IPS-20b (cell line): ENCODE results near the gene WDFY4.

Experiments used
- H3K27ac ChIP-seq: one replicate; pipeline ENCODE4 v1.5.1; 2013; ENCODE audit warnings: low read length
- H3K27me3 ChIP-seq: 2 replicates; pipeline ENCODE4 v1.6.1; 2013; ENCODE audit warnings: mild to moderate bottlenecking, low read length, inconsistent platforms; ENCODE audit not compliant: insufficient read depth
- H3K36me3 ChIP-seq: 2 replicates; pipeline ENCODE4 v1.6.1; 2013; ENCODE audit warnings: low read depth, mild to moderate bottlenecking, inconsistent platforms, low read length, moderate library complexity; ENCODE audit not compliant: insufficient read depth
- H3K4me1 ChIP-seq: 2 replicates; pipeline ENCODE4 v1.6.1; 2013; ENCODE audit warnings: mild to moderate bottlenecking, control low read depth, inconsistent platforms, low read length, moderate library complexity; ENCODE audit not compliant: insufficient read depth
- H3K4me3 ChIP-seq: 2 replicates; pipeline ENCODE4 v1.5.1; 2013; ENCODE audit warnings: mild to moderate bottlenecking, low read length, inconsistent platforms
- H3K9ac ChIP-seq: 2 replicates; pipeline ENCODE4 v1.6.1; 2013; ENCODE audit warnings: low read depth, mild to moderate bottlenecking, inconsistent platforms, low read length, moderate library complexity
- H3K9me3 ChIP-seq: 2 replicates; pipeline ENCODE4 v1.6.1; 2013; ENCODE audit warnings: mild to moderate bottlenecking, low read depth, low read length, inconsistent platforms; ENCODE audit not compliant: insufficient read depth

Gene WDFY4

GRCh38 chr10:48740015-48740707, 55.5 kb downstream of the WDFY4 start:
- H3K27ac ChIP-seq, result no peak overlapping the region
- H3K4me1 ChIP-seq, result no peaks in the 10 kb centered on the region; the same call in 1 of the 2 replicates
- no peaks in the 10 kb centered on the region for H3K27me3 ChIP-seq
- H3K4me3 ChIP-seq, result no peak overlapping the region
- no peaks in the 10 kb centered on the region for H3K9me3 ChIP-seq
- no peaks in the 10 kb centered on the region for H3K36me3 ChIP-seq
- no peak overlapping the region for H3K9ac ChIP-seq

DNA sequence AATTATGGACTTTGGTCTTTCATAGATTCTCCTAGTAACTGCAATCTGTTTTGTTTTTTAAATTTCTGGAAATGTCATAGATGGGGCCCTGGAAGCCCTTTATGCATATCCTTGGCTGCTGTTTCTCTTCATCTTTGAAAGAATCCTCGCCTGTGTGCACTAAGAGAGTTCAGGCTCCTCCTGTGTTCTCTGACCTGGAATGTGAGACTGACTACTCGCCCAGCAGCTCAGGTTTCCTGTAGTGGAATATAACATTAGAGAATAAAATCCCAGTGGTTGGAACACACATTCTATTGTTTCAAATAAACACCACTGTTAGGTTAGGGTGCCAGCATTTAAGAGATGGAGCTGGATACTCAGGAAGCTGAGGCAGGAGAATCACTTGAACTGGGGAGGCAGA, 56.3 kb downstream of the WDFY4 start:
- Histone ChIP-seq H3K9me3 (no peaks in the 10 kb centered on the region), H3K27me3 (no peaks in the 10 kb centered on the region), H3K4me1 (no peaks in the 10 kb centered on the region; the same call in 1 of the 2 replicates), H3K9ac (no peak overlapping the region), H3K4me3 (no peak overlapping the region), H3K27ac (no peak overlapping the region), H3K36me3 (no peaks in the 10 kb centered on the region)

GRCh38 chr10:48742891-48743860, 58.5 kb downstream of the WDFY4 start:
- Histone ChIP-seq H3K4me1 (no peaks in the 10 kb centered on the region; the same call in 1 of the 2 replicates), H3K27me3 (no peaks in the 10 kb centered on the region), H3K4me3 (no peak overlapping the region), H3K9me3 (no peaks in the 10 kb centered on the region), H3K27ac (no peak overlapping the region), H3K36me3 (no peaks in the 10 kb centered on the region), H3K9ac (no peak overlapping the region)

DNA sequence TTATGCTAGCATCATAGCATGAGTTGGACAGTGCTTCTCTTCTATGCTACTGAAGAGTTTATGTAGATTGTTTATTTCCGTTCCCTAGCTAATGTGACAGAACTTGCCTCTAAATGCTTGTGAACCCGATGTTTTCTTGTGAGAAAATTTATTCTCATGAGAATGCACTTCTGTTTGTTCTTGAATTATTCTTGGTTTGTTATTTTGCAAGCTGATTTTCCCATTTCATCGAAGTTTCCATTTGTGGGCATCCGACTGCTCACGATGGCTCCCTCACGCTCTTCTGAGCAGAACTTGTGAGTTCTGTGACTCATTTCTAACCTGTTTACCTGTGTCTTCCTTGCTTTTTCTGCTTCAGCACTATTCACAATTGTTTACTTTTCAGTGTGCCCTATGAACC, 59.9 kb downstream of the WDFY4 start:
- H3K36me3 ChIP-seq, result no peaks in the 10 kb centered on the region

DNA sequence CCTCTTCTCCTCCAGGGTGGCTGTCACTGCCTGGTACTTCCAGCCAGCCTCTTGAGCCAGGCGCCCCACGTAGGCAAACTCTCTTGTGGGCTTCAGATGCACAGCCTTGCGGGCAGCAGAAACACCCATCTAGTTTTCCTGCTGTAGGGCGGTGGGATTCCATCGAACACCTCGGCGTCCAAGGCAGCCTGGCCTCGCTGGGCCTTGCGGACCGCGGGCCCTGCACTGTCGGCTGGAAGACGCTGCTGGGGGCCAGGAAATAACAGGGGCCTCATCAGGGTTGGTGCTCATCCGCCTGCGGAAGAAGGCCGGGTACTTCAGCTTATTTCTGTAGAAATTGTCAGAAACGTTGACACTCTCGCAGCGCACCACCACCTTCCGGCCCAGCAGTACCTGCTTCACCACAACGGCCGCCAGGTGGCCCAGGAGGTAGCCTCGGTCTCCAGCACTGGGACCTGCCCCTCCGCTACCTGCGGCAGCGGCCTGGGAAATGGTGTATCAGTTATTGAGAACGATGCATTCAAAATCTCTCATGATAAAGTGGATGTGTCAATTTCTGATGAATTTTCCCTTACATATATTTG, 61.1 kb downstream of the WDFY4 start:
- no peaks in the 10 kb centered on the region for H3K4me1 ChIP-seq
- H3K36me3 ChIP-seq, result no peaks in the 10 kb centered on the region
- no peak overlapping the region for H3K27ac ChIP-seq
- no peak overlapping the region for H3K4me3 ChIP-seq
- no peaks in the 10 kb centered on the region for H3K27me3 ChIP-seq
- no peak overlapping the region for H3K9ac ChIP-seq
- no peaks in the 10 kb centered on the region for H3K9me3 ChIP-seq

More for the DNA sequence above, 59.9 kb downstream of the WDFY4 start:
- Histone ChIP-seq H3K9ac (no peak overlapping the region), H3K27me3 (no peaks in the 10 kb centered on the region), H3K4me3 (no peak overlapping the region), H3K9me3 (no peaks in the 10 kb centered on the region), H3K4me1 (no peaks in the 10 kb centered on the region; the same call in 1 of the 2 replicates), H3K27ac (no peak overlapping the region)

- Histone ChIP-seq H3K9me3 (no peaks in the 10 kb centered on the region), H3K27ac (no peak overlapping the region), H3K4me1 (no peaks in the 10 kb centered on the region), H3K27me3 (no peaks in the 10 kb centered on the region), H3K4me3 (no peak overlapping the region), H3K36me3 (no peaks in the 10 kb centered on the region), H3K9ac (no peak overlapping the region)
These were observed 63.9 kb downstream of the WDFY4 start for GRCh38 chr10:48748573-48748972.

GRCh38 chr10:48749254-48749787, 64.6 kb downstream of the WDFY4 start:
- H3K36me3 ChIP-seq, result no peaks in the 10 kb centered on the region
- H3K9me3 ChIP-seq, result no peaks in the 10 kb centered on the region
- no peaks in the 10 kb centered on the region for H3K27me3 ChIP-seq
- no peak overlapping the region for H3K4me3 ChIP-seq
- no peaks in the 10 kb centered on the region for H3K4me1 ChIP-seq
- no peak overlapping the region for H3K9ac ChIP-seq
- H3K27ac ChIP-seq, result no peak overlapping the region

- Histone ChIP-seq H3K4me1 (no peaks in the 10 kb centered on the region), H3K27me3 (no peaks in the 10 kb centered on the region), H3K4me3 (no peak overlapping the region), H3K9me3 (no peaks in the 10 kb centered on the region), H3K36me3 (no peaks in the 10 kb centered on the region), H3K9ac (no peak overlapping the region), H3K27ac (no peak overlapping the region)
These were observed 65.3 kb downstream of the WDFY4 start for GRCh38 chr10:48750019-48750418.

GRCh38 chr10:48750991-48751390, 66.3 kb downstream of the WDFY4 start:
- H3K36me3 ChIP-seq, result no peaks in the 10 kb centered on the region
- H3K9me3 ChIP-seq, result no peaks in the 10 kb centered on the region
- no peak overlapping the region for H3K9ac ChIP-seq
- no peak overlapping the region for H3K27ac ChIP-seq
- H3K4me1 ChIP-seq, result no peaks in the 10 kb centered on the region
- H3K27me3 ChIP-seq, result no peaks in the 10 kb centered on the region
- no peak overlapping the region for H3K4me3 ChIP-seq

- Histone ChIP-seq H3K36me3 (no peaks in the 10 kb centered on the region), H3K9me3 (no peaks in the 10 kb centered on the region), H3K4me1 (no peaks in the 10 kb centered on the region), H3K9ac (no peak overlapping the region), H3K27ac (no peak overlapping the region), H3K4me3 (no peak overlapping the region), H3K27me3 (no peaks in the 10 kb centered on the region)
These were observed 67.1 kb downstream of the WDFY4 start for GRCh38 chr10:48751730-48752129.

DNA sequence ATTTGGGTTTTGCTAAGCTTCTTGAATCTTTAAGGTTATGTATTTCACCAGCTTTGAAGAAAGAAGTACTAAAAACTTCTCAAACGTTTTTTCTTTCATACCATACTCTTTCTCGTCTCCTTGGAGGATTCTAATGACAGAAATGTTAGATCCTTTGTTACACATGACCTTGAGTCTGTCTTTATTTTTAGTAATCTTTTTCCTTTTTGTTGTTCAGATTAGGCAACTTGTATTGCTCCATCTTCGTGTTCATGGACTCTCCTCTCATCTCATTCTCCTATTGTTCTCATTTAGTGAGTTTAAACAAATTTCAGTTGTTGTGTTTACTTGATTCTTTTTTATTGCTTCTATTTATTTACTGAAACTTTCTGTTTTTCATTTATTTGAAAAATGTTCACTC, 73.7 kb downstream of the WDFY4 start:
- H3K36me3 ChIP-seq, result no peaks in the 10 kb centered on the region
- H3K4me3 ChIP-seq, result no peak overlapping the region
- H3K9ac ChIP-seq, result no peak overlapping the region
- H3K9me3 ChIP-seq, result no peaks in the 10 kb centered on the region
- H3K27ac ChIP-seq, result no peak overlapping the region
- H3K4me1 ChIP-seq, result no peaks in the 10 kb centered on the region
- no peaks in the 10 kb centered on the region for H3K27me3 ChIP-seq
